KMS-11 (cell line): ENCODE results near the gene MAPK1IP1L.
"Not testable (repeated sequence)": the region's sequence is repeated elsewhere in the genome, so short reads cannot be mapped to it uniquely, and the experiment has no call there.

Source experiments
- H2AFZ ChIP-seq: fragments of 200-600 bp; sonication (generic); 2 replicates; pipeline ENCODE4 v1.6.1; 2016; ENCODE audit warnings: antibody characterized with exemption, mixed run types, low read depth
- H3K27ac ChIP-seq: fragments of 200-600 bp; sonication (generic); 2 replicates; pipeline ENCODE4 v1.6.1; 2016; ENCODE audit warnings: mild to moderate bottlenecking, mixed run types
- H3K27me3 ChIP-seq: fragments of 200-600 bp; sonication (generic); 2 replicates; pipeline ENCODE4 v1.6.1; 2017; ENCODE audit warnings: mild to moderate bottlenecking, low read depth, mixed run types, moderate library complexity; ENCODE audit not compliant: insufficient read depth
- H3K36me3 ChIP-seq: fragments of 200-600 bp; sonication (generic); 2 replicates; pipeline ENCODE4 v1.6.1; 2017; ENCODE audit warnings: mild to moderate bottlenecking, mixed run types; ENCODE audit not compliant: insufficient read depth
- H3K4me1 ChIP-seq: fragments of 200-600 bp; sonication (generic); 2 replicates; pipeline ENCODE4 v1.6.1; 2016; ENCODE audit warnings: mild to moderate bottlenecking, low read depth, mixed run types; ENCODE audit not compliant: poor library complexity, severe bottlenecking
- H3K4me2 ChIP-seq: fragments of 200-600 bp; sonication (generic); 2 replicates; pipeline ENCODE4 v1.7.0; 2016; ENCODE audit warnings: mild to moderate bottlenecking, mixed run types
- H3K4me3 ChIP-seq: fragments of 200-600 bp; sonication (generic); IDR thresholded peaks from 2 replicates; pipeline ENCODE4 v1.6.1; 2017; ENCODE audit warnings: low read depth, low read length, mixed read lengths; ENCODE audit not compliant: insufficient read depth
- H3K79me2 ChIP-seq: fragments of 200-600 bp; sonication (generic); 2 replicates; pipeline ENCODE4 v1.6.1; 2016; ENCODE audit warnings: low read depth, mixed run types; ENCODE audit not compliant: insufficient read depth
- H3K9ac ChIP-seq: fragments of 200-600 bp; sonication (generic); 2 replicates; pipeline ENCODE4 v1.6.1; 2016; ENCODE audit warnings: mild to moderate bottlenecking, mixed run types
- H4K20me1 ChIP-seq: fragments of 200-600 bp; sonication (generic); 2 replicates; pipeline ENCODE4 v1.6.1; 2016; ENCODE audit warnings: mild to moderate bottlenecking, mixed run types; ENCODE audit not compliant: insufficient read depth
- CTCF ChIP-seq: fragments of 200-600 bp; sonication (generic); conservative IDR thresholded peaks from 2 replicates; pipeline ENCODE4 v1.6.1; 2017; ENCODE audit warnings: low read depth, mild to moderate bottlenecking, antibody characterized with exemption, low read length, moderate library complexity, mixed read lengths

The MAPK1IP1L gene

GRCh38 chr14:55057919-55058318 lies 6.5 kb downstream of the MAPK1IP1L start:
- Histone ChIP-seq H3K4me2 (no peak overlapping the region), H3K27ac (no peak overlapping the region), H3K4me1 (peaks cover 7% of the 10 kb centered on the region), H3K79me2 (peaks cover 64% of the 10 kb centered on the region), H3K27me3 (no peaks in the 10 kb centered on the region), H4K20me1 (peaks cover 13% of the 10 kb centered on the region; the same call in 1 of the 2 replicates), H3K9ac (no peak overlapping the region), H3K4me3 (no peak overlapping the region), H2AFZ (no peak overlapping the region), H3K36me3 (no peaks in the 10 kb centered on the region)
- TF ChIP-seq CTCF = no peak

GRCh38 chr14:55059333-55059732 lies 7.9 kb downstream of the MAPK1IP1L start:
- no peaks in the 10 kb centered on the region for H3K36me3 ChIP-seq
- no peak overlapping the region for H2AFZ ChIP-seq
- no peak overlapping the region for H3K27ac ChIP-seq

GRCh38 chr14:55062517-55063351 lies 11.3 kb downstream of the MAPK1IP1L start:
- no peak for TF ChIP-seq CTCF
- H3K79me2 ChIP-seq = peaks cover 20% of the 10 kb centered on the region

More at GRCh38 chr14:55059333-55059732, 7.9 kb downstream of the MAPK1IP1L start:
- Histone ChIP-seq H4K20me1 (peaks cover 11% of the 10 kb centered on the region; the same call in 1 of the 2 replicates), H3K4me2 (no peak overlapping the region), H3K4me1 (no peaks in the 10 kb centered on the region), H3K4me3 (no peak overlapping the region), H3K79me2 (peaks cover 51% of the 10 kb centered on the region), H3K9ac (no peak overlapping the region), H3K27me3 (no peaks in the 10 kb centered on the region)
- TF ChIP-seq CTCF = no peak

GRCh38 chr14:55064896-55065295 lies 13.4 kb downstream of the MAPK1IP1L start:
- H3K79me2 ChIP-seq, H4K20me1 ChIP-seq, H3K4me3 ChIP-seq, H3K36me3 ChIP-seq, H3K4me1 ChIP-seq, H3K9ac ChIP-seq, H3K27me3 ChIP-seq, H3K27ac ChIP-seq, H2AFZ ChIP-seq, H3K4me2 ChIP-seq: not testable (repeated sequence)

More at GRCh38 chr14:55062517-55063351, 11.3 kb downstream of the MAPK1IP1L start:
- H3K27me3 ChIP-seq = no peaks in the 10 kb centered on the region
- no peak overlapping the region for H3K9ac ChIP-seq
- H4K20me1 ChIP-seq = no peaks in the 10 kb centered on the region
- H3K4me3 ChIP-seq = no peak overlapping the region
- H3K4me1 ChIP-seq = no peaks in the 10 kb centered on the region
- no peak overlapping the region for H2AFZ ChIP-seq
- no peaks in the 10 kb centered on the region for H3K36me3 ChIP-seq
- no peak overlapping the region for H3K4me2 ChIP-seq
- no peak overlapping the region for H3K27ac ChIP-seq

- Histone ChIP-seq H3K27ac (no peak overlapping the region), H3K9ac (no peak overlapping the region)
Observed at GRCh38 chr14:55065411-55065810, 14.0 kb downstream of the MAPK1IP1L start.

More at GRCh38 chr14:55065411-55065810, 14.0 kb downstream of the MAPK1IP1L start:
- Histone ChIP-seq H3K36me3 (no peaks in the 10 kb centered on the region), H3K27me3 (no peaks in the 10 kb centered on the region), H2AFZ (no peak overlapping the region), H3K4me2 (no peak overlapping the region), H4K20me1 (no peaks in the 10 kb centered on the region), H3K4me3 (no peak overlapping the region), H3K79me2 (peaks cover 6% of the 10 kb centered on the region), H3K4me1 (no peaks in the 10 kb centered on the region)
- TF ChIP-seq CTCF = no peak
